ENCODE measurements around the gene SAMHD1.
"Not testable (repeated sequence)": the region's sequence is repeated elsewhere in the genome, so short reads cannot be mapped to it uniquely, and the experiment has no call there.

Gene SAMHD1

DNA sequence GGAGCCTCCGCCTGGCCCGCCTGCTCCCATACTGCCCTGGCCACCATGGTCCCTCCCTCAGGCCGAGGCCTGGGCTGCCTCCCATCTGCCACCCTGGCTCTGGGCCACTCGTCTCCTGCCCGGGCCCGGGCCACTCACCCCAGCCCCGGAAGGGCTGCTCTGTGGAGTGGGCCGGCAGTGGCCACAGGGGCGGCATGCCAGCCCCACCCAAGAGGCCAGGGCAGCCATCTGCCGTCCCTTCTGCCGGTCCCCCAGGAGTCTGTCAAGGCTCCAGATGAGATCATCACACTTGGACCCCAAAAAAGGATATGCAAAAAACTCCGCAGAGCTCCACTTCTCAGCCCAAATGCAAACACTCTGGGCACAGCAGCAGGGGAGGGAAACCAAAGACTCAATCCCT, 99.3 kb downstream of the SAMHD1 start:
- no peak for DNase-seq (ENCODE audit: low spot score)

- DNase-seq (ENCODE audit: low spot score): no peak
Observed at GRCh38 chr20:36851490-36851889, 100.0 kb downstream of the SAMHD1 start.

DNA sequence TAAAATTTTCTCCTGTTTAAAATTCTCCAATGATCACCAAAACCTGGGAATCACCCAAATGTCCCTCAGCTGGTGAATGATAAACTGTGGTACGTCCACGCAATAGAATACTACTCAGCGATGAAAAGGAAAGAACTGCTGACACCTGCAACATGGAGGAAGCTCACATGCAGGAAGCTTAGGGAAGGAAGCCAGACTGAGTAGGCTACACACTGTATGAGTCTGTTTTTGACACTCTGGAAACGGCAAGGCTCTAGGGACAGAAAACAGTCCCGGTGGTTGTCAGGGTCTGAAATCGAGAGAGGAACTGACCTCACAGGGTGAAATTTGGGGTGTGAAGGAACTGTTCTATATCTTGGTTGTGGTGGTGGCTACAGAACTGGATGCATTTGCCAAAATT, 100.7 kb downstream of the SAMHD1 start:
- no peak for DNase-seq (ENCODE audit: low spot score)

DNA sequence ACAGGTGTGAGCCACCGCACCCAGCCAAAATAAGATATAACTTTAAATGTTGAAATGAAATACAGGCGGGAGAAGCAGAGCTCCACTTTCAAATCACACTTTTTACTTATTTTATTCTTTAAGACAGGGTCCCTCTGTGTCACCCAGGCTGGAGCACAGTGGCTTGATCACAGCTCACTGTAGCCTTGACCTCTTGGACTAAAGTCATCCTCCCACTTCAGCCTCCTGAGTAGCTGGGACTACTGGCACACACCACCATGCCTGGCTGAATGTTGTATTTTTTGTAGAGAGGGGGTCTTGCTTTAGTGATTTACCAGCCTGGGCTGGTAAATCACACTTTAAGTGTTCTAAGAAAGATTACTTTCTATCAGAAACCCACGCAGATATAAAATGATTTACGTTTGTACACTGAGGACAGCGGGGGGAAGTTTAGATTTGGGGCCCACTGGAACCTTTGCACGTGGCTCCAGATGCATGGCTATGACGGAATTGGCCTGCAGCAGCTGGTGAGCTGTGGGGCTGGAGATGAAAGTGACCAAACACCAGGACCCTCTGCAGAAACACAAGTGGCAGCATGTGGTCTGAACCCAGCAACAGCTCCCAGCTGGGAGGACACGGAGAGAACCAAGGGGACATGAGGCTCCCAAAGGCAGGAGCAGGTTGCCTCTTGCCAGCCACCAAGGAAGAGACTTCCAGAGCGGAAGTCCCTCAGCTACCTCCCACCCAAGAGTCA, 102.0 kb downstream of the SAMHD1 start:
- DNase-seq (ENCODE audit: low spot score): no peak

- DNase-seq (ENCODE audit: low spot score): no peak
Observed at GRCh38 chr20:36848677-36849076, 102.8 kb downstream of the SAMHD1 start.

DNA sequence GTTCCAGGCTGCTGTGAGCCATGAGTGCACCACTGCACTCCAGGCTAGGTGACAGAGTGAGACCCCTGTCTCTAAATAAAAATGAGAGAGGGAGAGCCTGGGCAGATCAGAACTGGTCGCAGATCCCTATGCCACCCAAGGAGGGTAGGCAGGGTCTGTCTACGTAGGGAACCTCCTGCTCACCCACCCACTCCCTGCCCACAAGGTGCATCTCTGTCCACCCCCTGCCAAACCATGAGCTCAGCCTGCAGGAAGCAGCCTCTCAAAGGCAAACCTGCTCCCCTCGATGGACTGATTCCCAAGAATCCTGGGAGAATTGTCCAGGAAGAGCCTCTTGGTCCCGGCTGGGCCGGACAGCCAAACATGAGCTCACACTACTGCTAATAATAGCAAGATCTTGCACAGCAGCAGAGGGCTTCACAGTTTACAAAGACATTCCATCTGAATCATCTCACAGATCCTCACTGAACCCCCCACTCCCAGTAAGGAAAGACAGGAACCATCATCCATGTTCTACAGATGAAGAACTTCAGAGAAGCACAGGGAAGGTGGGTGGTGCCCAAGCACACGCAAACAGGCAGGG, 103.3 kb downstream of the SAMHD1 start:
- no peak for DNase-seq (ENCODE audit: low spot score)

DNA sequence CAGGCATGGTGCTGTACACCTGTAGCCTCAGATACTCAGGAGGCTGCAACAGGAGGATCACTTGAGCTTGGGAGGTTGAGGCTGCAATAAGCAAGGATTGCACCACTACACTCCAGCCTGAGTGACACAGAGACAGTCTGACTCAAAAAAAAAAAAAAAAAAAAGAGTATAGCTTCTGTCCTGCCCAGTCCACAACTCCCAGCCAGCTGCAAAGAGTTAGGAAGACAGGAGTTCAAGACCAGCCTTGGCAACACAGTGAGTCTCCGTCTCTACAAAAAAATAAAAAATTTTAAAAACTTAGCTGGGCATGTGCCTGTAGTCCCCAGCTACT, 103.8 kb downstream of the SAMHD1 start:
- DNase-seq (ENCODE audit: low spot score): no peak

DNA sequence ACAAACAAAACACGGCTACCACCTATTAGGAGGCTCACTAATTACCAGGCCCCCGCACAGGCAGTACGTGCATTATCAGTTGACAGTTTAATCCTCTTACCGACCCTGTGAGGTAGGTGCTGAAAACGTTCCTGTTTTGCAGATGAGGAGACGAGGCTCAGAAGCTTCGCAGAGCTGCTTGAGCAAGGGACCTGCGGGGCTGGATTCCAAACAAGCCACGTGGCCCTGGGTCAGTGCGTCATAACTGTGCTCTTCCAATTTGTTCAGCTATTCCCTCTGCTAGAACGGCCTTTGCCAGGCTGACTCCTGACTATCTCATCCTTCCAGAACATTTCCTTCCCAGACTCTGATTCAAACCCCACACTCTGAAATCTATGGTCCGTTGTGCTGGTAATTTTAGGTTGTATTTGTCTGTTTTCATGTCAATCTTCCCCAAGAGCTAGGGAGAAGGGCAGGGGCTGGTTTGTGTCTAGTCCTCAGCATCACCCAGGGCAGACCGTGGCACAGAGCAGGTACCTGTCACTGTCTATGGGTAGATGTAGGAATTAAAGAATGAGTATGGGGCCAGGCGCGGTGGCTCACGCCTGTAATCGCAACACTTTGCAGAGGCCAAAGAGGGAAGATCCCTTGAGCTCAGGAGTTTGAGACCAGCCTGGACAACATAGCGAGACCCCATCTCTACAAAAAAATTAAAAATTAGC, 104.3 kb downstream of the SAMHD1 start:
- no peak for DNase-seq (ENCODE audit: low spot score)

DNA sequence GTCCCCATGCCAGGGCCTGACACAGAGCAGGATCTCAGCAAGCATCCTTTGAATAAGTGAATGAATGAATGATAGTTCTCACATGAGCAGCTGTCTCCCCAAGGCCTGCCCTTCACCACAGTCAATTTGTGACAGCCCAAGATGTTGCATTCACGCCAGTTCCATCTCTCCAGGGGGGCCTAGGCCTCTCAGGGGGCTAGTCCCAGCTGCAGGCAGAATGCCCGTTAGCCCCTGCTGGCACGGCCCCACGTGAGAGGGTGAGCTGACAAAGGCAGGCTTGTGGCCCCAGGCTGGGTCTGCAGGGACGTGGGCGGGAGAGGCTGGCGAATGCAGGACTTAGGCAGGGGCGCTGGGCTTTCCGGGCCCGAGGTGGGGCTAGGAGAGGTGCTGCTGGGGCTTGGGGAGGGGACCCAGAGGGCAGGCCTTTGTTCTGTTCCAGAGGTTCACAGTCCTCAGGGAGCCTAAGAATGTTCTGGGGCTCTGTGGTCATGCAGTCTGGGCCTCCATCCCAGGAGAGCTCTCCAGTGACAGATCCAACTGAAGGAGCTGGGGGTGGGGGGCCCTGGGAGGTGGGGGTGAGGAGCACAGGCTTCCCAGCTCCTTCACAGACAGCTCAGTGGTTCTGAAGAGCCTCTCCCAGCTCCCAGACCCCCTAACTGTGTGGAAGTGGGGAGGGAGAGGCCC, 106.1 kb downstream of the SAMHD1 start:
- DNase-seq (ENCODE audit: low spot score): no peak

DNA sequence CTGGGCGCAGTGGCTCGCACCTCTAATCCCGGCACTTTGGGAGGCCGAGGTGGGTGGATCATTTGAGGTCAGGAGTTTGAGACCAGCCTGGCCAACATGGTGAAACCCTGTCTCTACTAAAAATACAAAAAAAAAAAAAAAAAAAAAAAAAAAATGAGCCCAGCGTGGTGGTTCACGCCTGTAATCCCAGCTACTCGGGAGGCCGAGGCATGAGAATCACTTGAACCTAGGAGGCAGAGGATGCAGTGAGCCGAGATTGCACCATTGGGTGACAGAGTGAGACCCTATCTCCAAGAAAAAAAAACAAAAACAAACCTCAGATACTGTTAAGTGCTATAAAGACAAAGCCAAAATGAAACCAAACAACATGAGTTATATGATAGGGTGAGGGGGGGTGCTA, 110.5 kb downstream of the SAMHD1 start:
- not testable (repeated sequence) for DNase-seq (ENCODE audit: low spot score)

All from CD4-positive, alpha-beta T cell treated with Interleukin-15 for 4 hours (primary cell).